ENCODE measurements around the gene DGAT2L6. TPM values are rescaled to one million over a fixed set of nuclear protein-coding genes. Genes with fewer than 3 reads are reported as not detected.
"Not testable (repeated sequence)": the region's sequence is repeated elsewhere in the genome, so short reads cannot be mapped to it uniquely, and the experiment has no call there.

Gene DGAT2L6
- polyA plus RNA-seq, 4 donors: 0.09 to 0.19 TPM; not detected in 2

GRCh38 chrX:70190225-70190624 lies 12.9 kb downstream of the DGAT2L6 start:
- no peak for DNase-seq (ENCODE audit: low read depth in 4 of 4, low spot score in 2 of 4)

DNA sequence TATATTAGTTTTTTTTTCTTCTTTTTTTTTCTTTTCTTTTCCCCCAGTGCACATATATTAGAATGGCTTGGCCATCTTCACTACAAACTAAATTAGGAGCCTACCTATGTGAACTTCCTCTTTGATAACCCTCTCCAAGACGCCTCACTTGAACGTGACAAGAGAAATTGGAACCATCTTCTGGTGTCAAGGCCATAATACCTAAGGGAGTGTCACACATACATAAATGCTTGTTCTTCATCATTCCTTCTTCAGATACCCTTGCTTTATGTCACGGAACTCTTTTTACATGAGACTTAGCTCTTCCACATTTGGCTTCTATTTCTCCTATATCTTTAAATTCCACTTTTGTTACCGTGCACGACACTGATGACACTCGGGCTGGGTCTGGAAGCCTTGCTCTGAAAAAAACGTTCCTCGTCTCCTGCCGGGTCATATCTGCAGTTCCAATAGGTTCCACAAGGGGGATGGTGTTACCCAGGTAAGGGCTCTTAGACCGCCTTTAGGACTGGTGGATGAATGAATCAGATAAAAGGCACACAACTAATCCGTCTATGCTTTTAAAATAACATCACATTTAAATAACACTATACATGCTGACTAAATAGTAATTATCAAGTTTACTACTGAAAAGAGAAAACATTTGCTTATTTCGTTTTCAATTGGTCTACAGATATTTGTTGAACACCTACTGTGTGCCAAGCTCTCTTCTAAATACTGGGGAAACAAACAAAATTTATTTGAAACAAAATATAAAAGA lies 19.9 kb downstream of the DGAT2L6 start:
- peak in 1 of 4 donors; percentile 2 for DNase-seq (ENCODE audit: low read depth in 4 of 4, low spot score in 2 of 4)

- no peak for DNase-seq (ENCODE audit: low read depth in 4 of 4, low spot score in 2 of 4)
Observed at GRCh38 chrX:70201732-70202131, 24.4 kb downstream of the DGAT2L6 start.

DNA sequence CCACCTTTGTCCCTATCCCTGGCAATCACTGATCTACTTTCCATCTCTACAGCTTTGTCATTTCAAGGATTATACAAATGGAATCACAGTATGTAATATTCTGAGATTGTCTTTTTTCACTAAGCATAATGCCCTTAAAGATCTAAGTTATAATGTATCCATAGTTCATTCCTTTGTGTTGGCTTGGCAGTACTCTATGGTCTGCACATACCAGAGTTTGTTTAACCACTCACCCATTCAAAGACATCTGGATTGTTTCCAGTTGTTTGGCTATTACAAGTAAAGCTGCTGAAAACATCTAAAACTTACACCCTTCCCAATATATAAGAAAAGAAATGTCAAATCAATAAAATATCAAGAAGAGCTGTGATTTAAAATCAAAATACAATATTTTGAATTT lies 31.2 kb downstream of the DGAT2L6 start:
- DNase-seq (ENCODE audit: low read depth in 4 of 4, low spot score in 2 of 4): no peak

DNA sequence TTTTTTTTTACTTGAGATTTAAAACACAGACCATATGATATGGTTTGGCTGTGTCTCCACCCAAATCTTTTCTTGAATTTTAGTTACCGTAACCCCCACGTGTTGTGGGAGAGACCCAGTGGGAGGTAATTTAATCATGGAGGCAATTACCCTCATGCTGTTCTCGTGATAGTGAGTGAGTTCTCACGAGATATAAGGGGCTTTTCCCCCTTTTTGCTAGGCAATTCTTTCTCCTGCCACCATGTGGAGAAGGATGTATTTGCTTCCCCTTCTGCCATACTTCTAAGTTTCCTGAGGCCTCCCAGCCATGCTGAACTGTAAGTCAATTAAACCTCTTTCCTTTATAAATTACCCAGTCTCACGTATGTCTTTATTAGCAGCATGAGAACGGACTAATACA lies 32.3 kb downstream of the DGAT2L6 start:
- not testable (repeated sequence) for DNase-seq (ENCODE audit: low read depth in 4 of 4, low spot score in 2 of 4)

DNA sequence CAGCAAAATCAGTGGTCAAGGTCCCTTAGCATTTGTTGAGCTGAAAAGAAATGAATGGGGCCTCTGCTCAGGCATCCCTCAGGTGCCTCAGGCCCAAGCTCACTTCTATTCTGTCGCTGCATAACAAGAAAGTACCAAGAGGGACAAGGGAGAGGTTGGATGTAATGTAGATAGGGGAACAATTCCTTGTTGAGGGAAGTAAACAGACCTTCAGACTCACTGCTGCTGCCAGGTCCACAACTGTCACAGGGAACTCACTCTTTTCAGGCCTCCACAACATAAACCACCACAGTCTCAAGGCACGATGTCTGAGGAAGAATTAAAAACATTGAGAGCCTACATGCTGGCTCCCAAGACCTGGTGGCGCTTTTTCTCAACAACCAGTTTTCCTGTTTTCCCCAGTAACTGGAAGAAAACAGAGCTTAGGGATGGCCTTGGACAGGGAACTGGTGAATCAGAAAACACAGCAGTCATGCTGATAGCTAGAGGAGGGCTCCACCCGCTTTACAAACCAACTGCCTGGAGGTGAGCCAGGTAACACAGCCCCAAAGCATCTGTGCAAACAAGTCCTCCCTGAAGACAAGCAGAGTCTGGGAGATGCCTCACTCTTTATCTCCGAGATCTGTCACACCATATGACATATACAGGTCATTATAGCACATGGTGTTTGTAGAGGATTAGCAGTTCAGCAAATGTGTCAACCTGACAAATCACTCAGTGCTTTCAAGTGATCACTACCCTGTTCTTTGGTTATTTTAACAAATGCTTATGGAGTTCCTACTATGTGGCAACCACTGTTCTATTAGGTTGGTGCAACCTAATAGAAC lies 42.9 kb downstream of the DGAT2L6 start:
- no peak for DNase-seq (ENCODE audit: low read depth in 4 of 4, low spot score in 2 of 4)

DNA sequence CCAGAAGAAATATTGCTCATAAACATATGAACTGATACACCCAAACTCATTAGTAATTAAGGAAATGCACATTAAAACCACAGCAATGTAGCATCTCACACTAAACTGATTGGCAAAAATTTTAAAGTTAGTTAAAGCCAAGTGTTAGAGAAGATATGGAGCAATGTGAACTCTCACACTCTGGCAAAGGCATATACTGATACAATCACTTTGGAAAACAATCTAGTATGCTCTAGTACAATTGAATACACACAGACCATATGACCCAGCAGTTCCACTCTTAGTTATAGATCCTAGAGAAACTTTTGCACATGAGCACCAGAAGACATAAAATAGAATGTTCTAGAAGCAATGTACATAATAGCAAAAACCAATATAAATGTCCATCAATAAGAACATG lies 48.8 kb downstream of the DGAT2L6 start:
- no peak for DNase-seq (ENCODE audit: low read depth in 4 of 4, low spot score in 2 of 4)

GRCh38 chrX:70226687-70227086 lies 49.4 kb downstream of the DGAT2L6 start:
- no peak for DNase-seq (ENCODE audit: low read depth in 4 of 4, low spot score in 2 of 4)

DNA sequence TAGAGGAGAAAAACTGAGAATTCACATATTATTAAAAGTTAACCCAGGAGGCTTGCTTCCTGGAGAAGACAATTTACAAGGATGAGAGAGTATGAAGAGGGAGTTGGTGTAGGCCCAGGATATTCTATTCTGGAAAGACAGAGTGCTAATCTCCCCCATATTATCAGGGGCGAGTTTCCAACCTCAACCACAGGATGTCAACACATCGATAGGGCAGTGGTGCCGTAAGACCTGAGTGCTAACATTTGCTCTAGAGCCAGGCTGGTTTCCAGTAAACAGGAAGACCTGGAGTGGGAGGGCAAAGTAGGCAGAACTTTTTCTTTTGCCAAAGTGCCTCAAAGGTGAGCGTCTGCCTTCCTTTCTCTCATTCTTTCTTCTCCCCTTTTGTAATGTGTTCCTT lies 54.4 kb downstream of the DGAT2L6 start:
- DNase-seq (ENCODE audit: low read depth in 4 of 4, low spot score in 2 of 4): no peak

GRCh38 chrX:70234355-70234754 lies 57.1 kb downstream of the DGAT2L6 start, which contains the start of gene AWAT1:
AWAT1 (plus strand) TSS chrX:70234655; CDS start chrX:70234696, 41 bp downstream.
- DNase-seq (ENCODE audit: low read depth in 4 of 4, low spot score in 2 of 4): no peak

DNA sequence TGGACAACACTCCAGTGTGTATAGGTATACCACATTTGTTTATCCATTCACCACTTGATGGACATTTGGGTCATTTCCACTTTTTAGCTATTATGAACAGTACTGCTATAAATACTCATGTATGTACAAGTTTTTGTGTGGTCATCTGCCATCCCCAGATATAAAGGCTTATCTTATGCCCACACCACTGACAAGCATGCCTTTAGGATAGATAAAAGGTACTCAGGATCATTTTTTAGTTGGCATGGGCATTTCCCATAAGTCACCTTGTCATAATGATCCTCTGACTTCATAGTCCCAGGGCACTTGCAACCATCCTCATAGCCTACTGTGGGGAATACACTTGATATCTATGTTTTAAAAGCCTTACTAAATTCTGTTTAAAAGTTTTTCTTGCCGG lies 63.5 kb downstream of the DGAT2L6 start:
- no peak for DNase-seq (ENCODE audit: low read depth in 4 of 4, low spot score in 2 of 4)

GRCh38 chrX:70241501-70241900 lies 64.2 kb downstream of the DGAT2L6 start:
- DNase-seq (ENCODE audit: low read depth in 4 of 4, low spot score in 2 of 4): no peak

- not testable (repeated sequence) for DNase-seq (ENCODE audit: low read depth in 4 of 4, low spot score in 2 of 4)
Observed at GRCh38 chrX:70243601-70244000, 66.3 kb downstream of the DGAT2L6 start.

- DNase-seq (ENCODE audit: low read depth in 4 of 4, low spot score in 2 of 4): no peak
Observed at GRCh38 chrX:70244881-70245280, 67.6 kb downstream of the DGAT2L6 start.

GRCh38 chrX:70247252-70247651 lies 70.0 kb downstream of the DGAT2L6 start:
- DNase-seq (ENCODE audit: low read depth in 4 of 4, low spot score in 2 of 4): no peak

DNA sequence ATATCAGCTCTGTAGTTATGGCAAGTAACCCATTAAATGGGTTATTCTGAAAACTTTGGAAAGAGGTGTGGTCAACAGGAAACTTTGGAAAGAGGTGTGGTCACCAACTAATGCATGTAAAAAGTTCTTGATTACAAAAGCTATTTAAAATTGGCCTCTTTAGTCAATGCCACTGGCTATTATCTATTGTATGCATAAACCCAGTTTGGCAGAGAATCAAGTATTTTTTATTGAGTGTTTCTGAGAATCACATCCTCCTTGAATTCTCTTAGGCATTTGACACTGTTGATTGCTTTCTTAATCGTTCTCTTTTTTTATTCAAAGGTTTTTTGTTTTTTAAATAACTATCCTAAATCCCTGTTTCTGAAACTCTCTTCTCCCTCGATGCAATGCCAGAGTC lies 75.2 kb downstream of the DGAT2L6 start:
- no peak for DNase-seq (ENCODE audit: low read depth in 4 of 4, low spot score in 2 of 4)

DNA sequence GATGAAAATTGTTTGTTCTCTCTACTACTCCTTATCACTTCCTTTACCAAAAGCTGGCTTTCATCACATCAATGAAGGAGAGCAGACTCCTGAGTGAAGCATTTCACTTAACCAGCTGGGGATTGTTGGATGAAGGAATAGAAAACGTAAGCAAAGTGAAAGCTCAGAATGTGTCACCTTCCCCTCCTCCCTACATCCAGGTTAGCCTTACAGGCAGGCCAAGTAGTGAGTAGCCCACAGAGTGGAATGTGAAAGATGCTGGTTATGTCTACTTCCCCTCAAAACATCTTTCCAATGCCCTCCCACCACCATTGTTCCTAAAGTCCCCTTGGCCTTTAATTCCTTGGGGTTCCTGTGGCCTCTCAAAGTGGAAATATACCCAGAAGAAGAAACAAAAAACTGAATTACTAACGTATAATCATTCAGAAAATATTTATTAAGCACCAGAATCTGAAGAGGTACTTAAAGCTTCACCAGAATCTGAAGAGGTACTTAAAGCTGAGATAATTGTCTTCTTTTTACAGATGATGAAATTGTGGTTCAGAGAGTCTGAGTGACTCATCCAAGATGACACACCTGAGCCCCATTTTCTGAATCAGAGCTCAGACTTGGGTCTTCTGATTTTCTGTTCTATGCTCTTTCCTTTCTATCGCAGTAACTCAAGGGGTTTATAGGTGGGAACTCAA lies 76.2 kb downstream of the DGAT2L6 start:
- DNase-seq (ENCODE audit: low read depth in 4 of 4, low spot score in 2 of 4): no peak

GRCh38 chrX:70254063-70254400 lies 76.7 kb downstream of the DGAT2L6 start:
- DNase-seq (ENCODE audit: low read depth in 4 of 4, low spot score in 2 of 4): no peak

DNA sequence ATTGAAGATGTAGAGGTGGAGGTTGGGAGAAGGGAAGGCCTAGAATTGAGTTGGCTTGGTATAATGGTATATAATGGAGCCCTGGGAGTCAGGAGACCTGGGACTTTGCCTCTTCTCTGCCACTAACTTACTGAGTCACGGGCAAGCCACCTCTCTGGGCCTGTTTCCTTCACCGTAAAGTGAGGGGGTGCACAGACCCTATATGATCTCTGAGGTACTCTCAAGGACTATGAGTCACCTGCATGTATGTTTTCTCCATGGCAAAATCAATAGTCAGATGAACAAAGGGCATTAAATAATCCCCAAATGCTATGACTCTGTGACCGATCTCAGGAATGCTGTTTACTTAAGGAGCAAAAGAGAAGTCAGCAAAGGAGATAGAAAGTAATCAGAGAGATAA lies 77.6 kb downstream of the DGAT2L6 start:
- DNase-seq (ENCODE audit: low read depth in 4 of 4, low spot score in 2 of 4): no peak

Measured in left renal cortex interstitium (tissue), 4 donors.